H1 (cell line): ENCODE data around the gene COMMD1. TPM values are rescaled to one million over a fixed set of nuclear protein-coding genes. Genes with fewer than 3 reads are reported as not detected.

ENCODE experiments used
- HDAC6 ChIP-seq: IDR thresholded peaks from one replicate; pipeline ENCODE4 v1.7.1; 2012; ENCODE audit warnings: low read depth, mild to moderate bottlenecking, inconsistent platforms, low read length, moderate library complexity
- SIRT6 ChIP-seq: IDR thresholded peaks from one replicate; pipeline ENCODE4 v1.7.1; 2012; ENCODE audit warnings: low read length, inconsistent platforms
- SP4 ChIP-seq: IDR thresholded peaks from 2 replicates; pipeline ENCODE4 v1.6.1; 2012; ENCODE audit warnings: low read length, inconsistent platforms
- polyA plus RNA-seq, 7 experiments: library from polyadenylated mRNA; depleted of rRNA in 3 of 7; stranded (reverse) in 5 of 7; unstranded in 2 of 7; fragments of >200 nt in 5 of 7; fragments of 200-250 nt in 2 of 7; gene quantifications; 1 replicate in 5 of 7; 2 replicates in 1 of 7; 4 replicates in 1 of 7; pipeline versions ENCODE4 v1.2.1 to v1.2.3, GENCODE V29; 2011 to 2013; ENCODE audit warnings: missing spikeins in 2 of 7, mixed read lengths in 2 of 7
- total RNA-seq: library from RNA; stranded (reverse); fragmentation: NEBNext Ultra II Directional; extraction: Animal tissue kit (Norgen Biotek cat#: 25700); gene quantifications from 2 replicates; pipeline ENCODE4 v1.2.1, GENCODE V29; 2021

COMMD1 gene
- total and polyA plus RNA-seq, 2 of the 8 experiments (the other 6 are each of a cell fraction or from before 2014, with no cell fraction given): 23.5 to 28.3 TPM

DNA sequence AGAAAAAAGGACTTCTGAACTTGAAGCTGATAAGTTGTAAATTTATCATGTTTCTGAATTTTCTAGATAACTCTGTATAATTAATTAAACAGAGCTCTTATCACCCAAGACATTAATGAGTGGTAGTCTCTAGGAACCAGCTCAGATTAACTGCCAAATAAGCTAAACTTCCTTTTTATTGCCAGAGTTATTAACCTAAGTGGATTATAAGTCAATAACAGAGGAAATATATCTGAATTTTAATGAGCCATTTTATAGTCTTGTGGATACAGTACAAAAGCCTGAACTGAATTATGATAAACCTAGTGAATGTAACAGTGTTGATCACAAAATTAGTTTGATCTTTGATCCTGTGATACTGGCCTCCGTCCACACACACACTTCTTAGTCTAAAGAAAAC is 111.5 kb downstream of the COMMD1 start (continued):
- TF ChIP-seq SP4: no peak
- no peak for TF ChIP-seq HDAC6
- no peak for TF ChIP-seq SIRT6
